T-cell (primary cell): ENCODE data around the gene ZFYVE9. TPM values are rescaled to one million over a fixed set of nuclear protein-coding genes. Genes with fewer than 3 reads are reported as not detected.
"Not testable (repeated sequence)": the region's sequence is repeated elsewhere in the genome, so short reads cannot be mapped to it uniquely, and the experiment has no call there.

Source experiments
- ATAC-seq, 4 experiments: fragments of 200-7000 bp in 3 of 4; fragments of 150-1000 bp in 1 of 4; cut with Tn5 transposase; replicated peaks in 1 of 4; 1 replicate in 3 of 4; 2 replicates in 1 of 4; pipeline ENCODE4 v1.10.0; 2021; ENCODE audit warnings: moderate library complexity in 3 of 4, mild to moderate bottlenecking in 2 of 4, moderate number of reproducible peaks in 1 of 4
- CTCF ChIA-PET, 2 donors: fragments of 300-600 bp; sonication (Branson Sonifier 250); formaldehyde crosslinking; loops; one replicate each; lab custom pipeline; 2022; ENCODE audit warnings: antibody characterized with exemption in 2 of 2; lab: Charles Lee
- POLR2A ChIA-PET, 2 donors: fragments of 300-600 bp; sonication (Branson Sonifier 250); formaldehyde crosslinking; loops; one replicate each; lab custom pipeline; 2022; ENCODE audit warnings: antibody characterized with exemption in 2 of 2; lab: Charles Lee
- DNase-seq, 35 experiments: peaks; one replicate each; pipeline versions ENCODE4 v3.0.0 to v3.0.0-alpha.2; 2013 to 2023
- H3K27ac ChIP-seq: one replicate; pipeline ENCODE4 v1.5.1; 2013; ENCODE audit warnings: low read length
- H3K27me3 ChIP-seq, 2 experiments: replicated peaks in 1 of 2; 1 replicate in 1 of 2; 2 replicates in 1 of 2; pipeline versions ENCODE4 v1.6.1 to v1.7.0; 2013; ENCODE audit warnings: low read length in 1 of 2, mixed read lengths in 1 of 2; ENCODE audit not compliant: control insufficient read depth in 2 of 2, insufficient read depth in 2 of 2; ENCODE audit errors: extremely low read depth in 1 of 2
- H3K36me3 ChIP-seq, 2 donors: 1 replicate in 1 of 2; 2 replicates in 1 of 2; pipeline versions ENCODE4 v1.6.1 to v1.7.0; 2013; ENCODE audit warnings: low read length in 1 of 2; ENCODE audit not compliant: control insufficient read depth in 2 of 2, insufficient read depth in 1 of 2; ENCODE audit errors: extremely low read depth in 1 of 2
- H3K4me1 ChIP-seq, 2 experiments: 1 replicate in 1 of 2; 2 replicates in 1 of 2; pipeline versions ENCODE4 v1.6.1 to v1.7.0; 2013; ENCODE audit warnings: low read length in 2 of 2, mixed read lengths in 1 of 2; ENCODE audit not compliant: insufficient read depth in 2 of 2, control insufficient read depth in 1 of 2; ENCODE audit errors: extremely low read depth in 1 of 2
- H3K4me3 ChIP-seq, 2 donors: 1 replicate in 1 of 2; 2 replicates in 1 of 2; pipeline versions ENCODE4 v1.5.1 to v1.7.0; 2013; ENCODE audit warnings: mild to moderate bottlenecking in 2 of 2, low read length in 1 of 2, moderate library complexity in 1 of 2; ENCODE audit not compliant: control insufficient read depth in 1 of 2; ENCODE audit errors: extremely low read depth in 1 of 2
- H3K9me3 ChIP-seq: 2 replicates; pipeline ENCODE4 v1.7.0; 2013
- H3K27ac Mint-ChIP-seq, 2 donors: one replicate each; pipeline ENCODE4 v1.8.0; 2020 to 2021; ENCODE audit warnings: mild to moderate bottlenecking in 2 of 2, mixed read lengths in 2 of 2
- H3K27me3 Mint-ChIP-seq, 2 donors: one replicate each; pipeline ENCODE4 v1.8.0; 2021 to 2022; ENCODE audit warnings: mixed read lengths in 2 of 2
- H3K36me3 Mint-ChIP-seq: one replicate; pipeline ENCODE4 v1.8.0; 2021; ENCODE audit warnings: mixed read lengths
- H3K4me1 Mint-ChIP-seq, 3 donors: one replicate each; pipeline ENCODE4 v1.8.0; 2020 to 2022; ENCODE audit warnings: mixed read lengths in 3 of 3, mild to moderate bottlenecking in 1 of 3
- H3K4me3 Mint-ChIP-seq, 3 donors: one replicate each; pipeline ENCODE4 v1.8.0; 2020 to 2022; ENCODE audit warnings: mild to moderate bottlenecking in 3 of 3, mixed read lengths in 3 of 3, moderate library complexity in 3 of 3
- H3K9me3 Mint-ChIP-seq, 3 donors: one replicate each; pipeline ENCODE4 v1.8.0; 2020 to 2022; ENCODE audit warnings: mixed read lengths in 3 of 3
- WGBS: methylation state at CpG from one replicate; pipeline ENCODE4 v1.1.5; 2013; ENCODE audit warnings: missing lambda C conversion rate; ENCODE audit not compliant: insufficient coverage; 5-methylcytosine and 5-hydroxymethylcytosine counted together
- total RNA-seq, 35 experiments: library from RNA in 6 of 35; stranded (reverse) in 6 of 35; fragments of 120-200 nt in 1 of 35; gene quantifications; one replicate each; pipeline versions ENCODE4 v1.2.1 to v1.2.4 and lab custom pipeline; 2013 to 2026

Gene ZFYVE9
- total RNA-seq, 5 donors from 2014 or later (not counting 1 experiment from before 2014, with no cell fraction given): 6.5 to 9.0 (median 8.7) TPM

DNA sequence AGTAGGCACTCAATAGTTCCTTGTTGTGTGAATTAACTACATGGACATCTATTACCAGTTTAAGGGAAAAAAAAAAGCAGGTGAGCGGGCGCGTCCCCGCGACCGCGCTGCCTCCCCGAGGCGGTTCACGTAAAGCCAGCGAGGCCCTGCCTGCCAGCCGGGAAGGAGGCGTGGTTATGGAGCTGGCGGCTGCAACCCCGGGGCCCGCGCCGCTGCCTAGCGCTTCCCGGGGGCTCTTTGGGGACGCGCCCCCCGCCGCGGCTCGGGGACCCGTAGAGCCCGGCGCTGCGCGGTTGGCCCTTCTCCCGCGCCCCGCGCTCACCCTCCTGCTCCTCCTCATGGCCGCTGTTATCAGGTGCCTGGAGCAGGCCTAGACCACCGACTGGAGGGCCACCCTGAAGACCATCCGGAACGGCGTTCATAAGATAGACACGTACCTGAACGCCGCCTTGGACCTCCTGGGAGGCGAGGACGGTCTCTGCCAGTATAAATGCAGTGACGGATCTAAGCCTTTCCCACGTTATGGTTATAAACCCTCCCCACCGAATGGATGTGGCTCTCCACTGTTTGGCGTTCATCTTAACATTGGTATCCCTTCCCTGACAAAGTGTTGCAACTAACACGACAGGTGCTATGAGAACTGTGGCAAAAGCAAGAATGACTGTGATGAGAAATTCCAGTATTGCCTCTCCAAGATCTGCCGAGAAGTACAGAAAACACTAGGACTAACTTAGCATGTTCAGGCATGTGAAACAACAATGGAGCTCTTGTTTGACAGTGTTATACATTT, 226.7 kb downstream of the ZFYVE9 start:
- H3K4me3 Mint-ChIP-seq: peak overlapping the region; percentile 56 to 93 (median 74)
- peaks cover 34 to 45% (median 44%) of the 10 kb centered on the region in 3 donors for H3K4me1 Mint-ChIP-seq
- DNase-seq (peak in 34 of 35 experiments; percentile 25 to 75 (median 44)), ATAC-seq (no peak)
- no peaks in the 10 kb centered on the region for H3K9me3 Mint-ChIP-seq
- H3K27ac Mint-ChIP-seq: peak overlapping the region; percentile 56 to 67
- ChIA-PET CTCF (interaction anchor here (0.5 to 1.2 kb wide), 4 partner anchors 12 to 358 kb away, joined by 3 to 5 read pairs (median 3); partner anchors contain the start of genes ORC1 (in 1 of the 2), PRPF38A (in 1 of the 2) and ZYG11B (in 1 of the 2)), POLR2A (no interaction called here)
- Histone ChIP-seq H3K4me3 (peak overlapping the region in 1 of 2 donors; percentile 47), H3K27me3 (no peaks in the 10 kb centered on the region), H3K36me3 (peaks cover 0 to 4% of the 10 kb centered on the region in 2 donors), H3K9me3 (no peaks in the 10 kb centered on the region), H3K4me1 (peaks cover 18 to 41% of the 10 kb centered on the region in 2 experiments), H3K27ac (no peak overlapping the region)
- 14% methylated on average over 47 of the region's 51 CpGs for whole genome bisulfite sequencing
- H3K27me3 Mint-ChIP-seq: no peaks in the 10 kb centered on the region
- peaks cover 3% of the 10 kb centered on the region for H3K36me3 Mint-ChIP-seq

- H3K4me3 Mint-ChIP-seq, H3K9me3 ChIP-seq, H3K27ac Mint-ChIP-seq, ATAC-seq, H3K36me3 Mint-ChIP-seq, H3K4me3 ChIP-seq, CTCF ChIA-PET, DNase-seq, H3K9me3 Mint-ChIP-seq, POLR2A ChIA-PET, H3K36me3 ChIP-seq, H3K27me3 ChIP-seq, H3K27me3 Mint-ChIP-seq, H3K27ac ChIP-seq: not testable (repeated sequence)
- peaks cover 15 to 28% of the 10 kb centered on the region in 2 experiments for H3K4me1 ChIP-seq
- no CpG with 5 or more reads among the region's 1 CpG for WGBS
- H3K4me1 Mint-ChIP-seq: peaks cover 21 to 34% (median 33%) of the 10 kb centered on the region in 3 donors
Measured at GRCh38 chr1:52369851-52370250, 228.0 kb downstream of the ZFYVE9 start.

DNA sequence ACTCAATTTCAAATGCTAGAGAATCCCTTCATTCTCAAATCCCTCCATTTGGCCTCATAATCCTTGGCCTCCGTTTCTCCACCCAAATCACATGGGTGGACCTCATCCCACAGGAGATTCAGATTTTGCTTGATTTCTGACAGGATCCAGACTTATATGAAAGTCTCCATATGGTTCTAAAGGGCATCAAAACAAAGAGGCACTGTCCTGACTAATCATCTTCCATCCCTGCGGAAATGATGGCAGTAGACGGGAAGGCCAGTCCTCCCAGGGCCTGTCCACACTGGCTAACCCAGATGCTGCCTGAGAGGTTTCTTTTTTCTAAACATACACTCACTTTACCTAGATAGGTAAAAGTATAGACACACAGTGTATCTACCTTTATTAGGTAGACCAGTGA, 243.5 kb downstream of the ZFYVE9 start:
- ChIA-PET CTCF (no interaction called here), POLR2A (no interaction called here)
- ATAC-seq (no peak), DNase-seq (no peak)
- Mint-ChIP-seq H3K27ac (no peak overlapping the region), H3K4me1 (no peaks in the 10 kb centered on the region), H3K9me3 (no peaks in the 10 kb centered on the region), H3K4me3 (no peak overlapping the region), H3K27me3 (no peaks in the 10 kb centered on the region), H3K36me3 (peaks cover 8% of the 10 kb centered on the region)
- WGBS: 100% methylated on average over 1 of the region's 3 CpGs
- Histone ChIP-seq H3K27ac (no peak overlapping the region), H3K36me3 (peaks cover 0 to 5% of the 10 kb centered on the region in 2 donors), H3K27me3 (no peaks in the 10 kb centered on the region), H3K9me3 (no peaks in the 10 kb centered on the region), H3K4me3 (no peak overlapping the region), H3K4me1 (no peaks in the 10 kb centered on the region)

- H3K4me3 Mint-ChIP-seq: no peak overlapping the region
- POLR2A ChIA-PET: no interaction called here
- H3K4me1 Mint-ChIP-seq: no peaks in the 10 kb centered on the region
- Histone ChIP-seq H3K27me3 (no peaks in the 10 kb centered on the region), H3K4me3 (no peak overlapping the region), H3K4me1 (no peaks in the 10 kb centered on the region), H3K36me3 (peaks cover 0 to 5% of the 10 kb centered on the region in 2 donors), H3K9me3 (no peaks in the 10 kb centered on the region), H3K27ac (no peak overlapping the region)
- no peaks in the 10 kb centered on the region for H3K27me3 Mint-ChIP-seq
- no peaks in the 10 kb centered on the region for H3K9me3 Mint-ChIP-seq
- ATAC-seq (no peak), DNase-seq (no peak)
- CTCF ChIA-PET: no interaction called here
- WGBS: 93% methylated on average over 4 of the region's 5 CpGs
- peaks cover 8% of the 10 kb centered on the region for H3K36me3 Mint-ChIP-seq
- H3K27ac Mint-ChIP-seq: no peak overlapping the region
Measured at GRCh38 chr1:52386458-52386857, 244.6 kb downstream of the ZFYVE9 start.

- no CpG with 5 or more reads among the region's 5 CpGs for WGBS
- CTCF ChIA-PET: no interaction called here
- DNase-seq (no peak), ATAC-seq (no peak)
- POLR2A ChIA-PET: interaction anchor here in 1 of 2 donors (0.6 kb wide), 1 partner anchor 75 kb away, joined by 3 read pairs; no protein-coding TSS in a partner anchor
- H3K27me3 Mint-ChIP-seq: no peaks in the 10 kb centered on the region
- H3K27ac Mint-ChIP-seq: no peak overlapping the region
- no peak overlapping the region for H3K4me3 ChIP-seq
- no peaks in the 10 kb centered on the region for H3K4me1 Mint-ChIP-seq
- no peaks in the 10 kb centered on the region for H3K36me3 ChIP-seq
- peaks cover under 1% of the 10 kb centered on the region for H3K36me3 Mint-ChIP-seq
- no peak overlapping the region for H3K4me3 Mint-ChIP-seq
- H3K9me3 Mint-ChIP-seq: no peaks in the 10 kb centered on the region
- H3K4me1 ChIP-seq: no peaks in the 10 kb centered on the region
- no peak overlapping the region for H3K27ac ChIP-seq
- H3K9me3 ChIP-seq: no peaks in the 10 kb centered on the region
- no peaks in the 10 kb centered on the region for H3K27me3 ChIP-seq
Measured at GRCh38 chr1:52393174-52393573, 251.3 kb downstream of the ZFYVE9 start.
